Keratinocyte (primary cell): Measurements from ENCODE around the gene CAND2. TPM values are rescaled to one million over a fixed set of nuclear protein-coding genes. Genes with fewer than 3 reads are reported as not detected.

Experiments used
- DNase-seq: peaks from one replicate; pipeline ENCODE4 v3.0.0-alpha.2; 2011; ENCODE audit warnings: low read depth, missing footprints, low spot score
- FAIRE-seq: peaks from 2 replicates; lab custom pipeline; 2011; peaks lifted over from hg19 to GRCh38; lab: Jason Lieb, UNC
- H2AFZ ChIP-seq: 2 replicates; pipeline ENCODE4 v1.6.0; 2012; ENCODE audit warnings: low read length, control low read depth, inconsistent platforms; ENCODE audit not compliant: control insufficient read depth
- H3K27ac ChIP-seq: 2 replicates; pipeline ENCODE4 v1.5.1; 2011; ENCODE audit warnings: low read length; ENCODE audit not compliant: control insufficient read depth, insufficient read depth
- H3K27me3 ChIP-seq: 3 replicates; pipeline ENCODE4 v1.6.0; 2011; ENCODE audit warnings: low read length; ENCODE audit not compliant: control insufficient read depth, insufficient read depth; ENCODE audit errors: extremely low read depth
- H3K36me3 ChIP-seq, 2 experiments: 2 replicates in 1 of 2; 3 replicates in 1 of 2; pipeline ENCODE4 v1.5.1; 2011; ENCODE audit warnings: low read length in 2 of 2, mild to moderate bottlenecking in 1 of 2; ENCODE audit not compliant: control insufficient read depth in 2 of 2, insufficient read depth in 2 of 2; ENCODE audit errors: extremely low read depth in 1 of 2
- H3K4me1 ChIP-seq: 3 replicates; pipeline ENCODE4 v1.5.1; 2011; ENCODE audit warnings: low read length; ENCODE audit not compliant: control insufficient read depth, insufficient read depth; ENCODE audit errors: extremely low read depth
- H3K4me2 ChIP-seq: 3 replicates; pipeline ENCODE4 v1.6.0; 2011; ENCODE audit warnings: low read depth, low read length; ENCODE audit not compliant: control insufficient read depth, insufficient read depth; ENCODE audit errors: extremely low read depth
- H3K4me3 ChIP-seq, 3 experiments: fragments of 200-600 bp in 1 of 3; sonication (generic) in 1 of 3; 2 replicates in 2 of 3; 3 replicates in 1 of 3; pipeline ENCODE4 v1.5.1; 2011 to 2016; ENCODE audit warnings: low read length in 3 of 3, mild to moderate bottlenecking in 3 of 3, control low read depth in 2 of 3, inconsistent platforms in 1 of 3, low read depth in 1 of 3, mixed read lengths in 1 of 3, mixed run types in 1 of 3, moderate library complexity in 1 of 3; ENCODE audit not compliant: control insufficient read depth in 2 of 3, insufficient read depth in 2 of 3; ENCODE audit errors: extremely low read depth in 1 of 3
- H3K79me2 ChIP-seq: 2 replicates; pipeline ENCODE4 v1.6.0; 2012; ENCODE audit warnings: low read length; ENCODE audit not compliant: control insufficient read depth, insufficient read depth
- H3K9ac ChIP-seq: 3 replicates; pipeline ENCODE4 v1.6.0; 2011; ENCODE audit warnings: low read length; ENCODE audit not compliant: control insufficient read depth, insufficient read depth; ENCODE audit errors: extremely low read depth
- H3K9me1 ChIP-seq: 3 replicates; pipeline ENCODE4 v1.6.0; 2011; ENCODE audit warnings: low read length; ENCODE audit not compliant: control insufficient read depth, insufficient read depth; ENCODE audit errors: extremely low read depth
- H3K9me3 ChIP-seq: 2 replicates; pipeline ENCODE4 v1.5.1; 2012; ENCODE audit warnings: low read depth, low read length; ENCODE audit not compliant: control insufficient read depth
- H4K20me1 ChIP-seq: 3 replicates; pipeline ENCODE4 v1.6.0; 2011; ENCODE audit warnings: low read length; ENCODE audit not compliant: control insufficient read depth, insufficient read depth; ENCODE audit errors: extremely low read depth
- CTCF ChIP-seq, 3 experiments: IDR thresholded peaks in 1 of 3; conservative IDR thresholded peaks in 1 of 3; optimal IDR thresholded peaks in 1 of 3; 2 replicates in 2 of 3; 3 replicates in 1 of 3; pipeline versions ENCODE3 to v1.5.1; 2011; ENCODE audit warnings: low read length in 3 of 3, mild to moderate bottlenecking in 3 of 3, moderate library complexity in 2 of 3, control low read depth in 1 of 3, inconsistent platforms in 1 of 3; ENCODE audit not compliant: insufficient read depth in 2 of 3; ENCODE audit errors: extremely low read depth in 1 of 3
- EZH2 ChIP-seq: IDR thresholded peaks from one replicate; pipeline ENCODE4 v1.6.1; 2012; ENCODE audit warnings: inconsistent platforms, mild to moderate bottlenecking, low read length, moderate library complexity
- dilution Hi-C: fragments of 300-500 bp; cut with MboI; formaldehyde crosslinking; loops from one replicate; pipeline ENCODE4 v1.7.0; 2020; ENCODE audit warnings: low sequenced_read_pairs; ENCODE audit not compliant: extremely low pct_ligation_motif_present
- polyA plus RNA-seq, 5 experiments: library from polyadenylated mRNA; depleted of rRNA in 3 of 5; stranded (reverse) in 3 of 5; stranded (forward) in 1 of 5; unstranded in 1 of 5; fragments of >200 nt; gene quantifications; 1 replicate in 1 of 5; 2 replicates in 3 of 5; 3 replicates in 1 of 5; pipeline versions ENCODE4 v1.2.1 to v1.2.3, GENCODE V29; 2011 to 2012; ENCODE audit warnings: missing spikeins in 2 of 5, low read depth in 1 of 5, low replicate concordance in 1 of 5

CAND2 gene
- polyA plus RNA-seq, 1 donor (not counting 4 experiments of a cell fraction or from before 2014, with no cell fraction given): 0.05 TPM

DNA sequence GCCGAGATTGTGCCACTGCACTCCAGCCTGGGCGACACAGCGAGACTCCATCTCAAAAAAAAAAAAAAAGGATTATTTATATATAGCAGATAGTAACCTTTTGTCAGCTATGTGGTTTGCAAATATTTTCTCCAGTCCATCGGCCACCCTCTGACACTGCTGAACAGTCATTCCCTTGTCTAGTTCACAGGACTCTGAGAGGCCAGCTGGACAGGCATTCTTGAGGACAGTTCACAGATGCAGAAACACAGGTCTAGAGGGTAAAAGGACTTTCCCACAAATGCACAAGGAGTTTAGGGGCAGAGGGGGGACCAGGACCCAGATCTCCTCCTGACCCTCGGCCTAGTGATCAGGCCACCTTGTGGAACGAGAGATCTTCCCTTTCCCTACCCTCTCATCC is 29.9 kb upstream of the CAND2 start:
- no peak overlapping the region for H3K4me3 ChIP-seq
- no peak overlapping the region for H3K4me2 ChIP-seq
- H3K9ac ChIP-seq: no peak overlapping the region
- no peaks in the 10 kb centered on the region for H3K9me3 ChIP-seq
- H3K27me3 ChIP-seq: no peaks in the 10 kb centered on the region
- DNase-seq: no peak
- H4K20me1 ChIP-seq: no peaks in the 10 kb centered on the region
- TF ChIP-seq CTCF (optimal IDR thresholded peaks at IDR 0.05 in 1 of 3, IDR thresholded peaks at IDR 0.05 in 1 of 3, conservative IDR thresholded peaks at IDR 0.05 in 1 of 3; ENCODE audit: extremely low read depth in 1 of 3, insufficient read depth in 2 of 3, low read length in 3 of 3) (no peak), EZH2 (no peak)
- FAIRE-seq: no peak
- H3K9me1 ChIP-seq: no peaks in the 10 kb centered on the region
- H3K79me2 ChIP-seq: no peaks in the 10 kb centered on the region
- H3K27ac ChIP-seq: no peak overlapping the region
- peaks cover 11% of the 10 kb centered on the region for H3K4me1 ChIP-seq
- dilution Hi-C loops: no loop called here
- no peak overlapping the region for H2AFZ ChIP-seq
- no peaks in the 10 kb centered on the region for H3K36me3 ChIP-seq

DNA sequence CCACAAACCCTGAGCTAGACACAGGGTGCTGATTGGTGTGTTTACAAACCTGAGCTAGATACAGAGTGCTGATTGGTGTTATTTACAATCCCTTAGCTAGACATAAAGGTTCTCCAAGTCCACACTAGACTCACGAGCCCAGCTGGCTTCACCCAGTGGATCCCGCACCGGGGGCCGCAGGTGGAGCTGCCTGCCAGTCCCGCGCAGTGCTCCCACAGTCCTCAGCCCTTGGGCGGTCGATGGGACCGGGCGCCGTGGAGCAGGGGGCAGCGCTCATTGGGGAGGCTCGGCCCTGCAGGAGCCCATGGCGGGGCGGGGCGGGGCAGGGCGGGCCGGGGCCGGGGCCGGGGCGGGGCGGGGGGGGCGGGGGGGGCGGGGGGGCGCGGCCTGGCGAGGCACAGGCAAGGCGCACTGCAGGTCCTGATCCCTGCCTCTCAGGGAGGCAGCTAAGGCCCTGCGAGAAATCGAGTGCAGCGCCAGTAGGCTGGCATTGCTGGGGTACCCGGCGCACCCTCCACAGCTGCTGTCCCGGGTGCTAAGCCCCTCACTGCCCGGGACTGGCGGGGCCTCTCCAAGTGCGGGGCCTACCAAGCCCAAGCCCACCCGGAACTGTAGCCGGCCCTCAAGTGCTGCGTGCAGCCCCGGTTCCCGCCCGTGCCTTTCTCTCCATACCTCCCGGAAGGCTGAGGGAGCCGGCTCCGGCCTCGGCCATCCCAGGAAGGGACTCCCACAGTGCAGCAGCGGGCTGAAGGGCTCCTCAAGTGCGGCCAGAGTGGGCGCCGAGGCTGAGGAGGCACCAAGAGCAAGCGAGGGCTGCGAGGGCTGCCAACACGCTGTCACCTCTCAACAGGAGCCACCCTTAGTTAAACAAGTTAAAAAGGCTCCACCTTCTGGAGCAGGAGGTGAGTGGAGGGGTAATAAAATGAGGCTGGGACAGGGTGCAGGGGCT is 27.6 kb upstream of the CAND2 start:
- no peak overlapping the region for H3K27ac ChIP-seq
- H3K4me2 ChIP-seq: no peak overlapping the region
- H3K4me3 ChIP-seq: no peak overlapping the region
- peaks cover 2% of the 10 kb centered on the region for H3K4me1 ChIP-seq
- no peaks in the 10 kb centered on the region for H3K79me2 ChIP-seq
- H4K20me1 ChIP-seq: no peaks in the 10 kb centered on the region
- H3K9me3 ChIP-seq: no peaks in the 10 kb centered on the region
- no peak overlapping the region for H3K9ac ChIP-seq
- dilution Hi-C loops: no loop called here
- FAIRE-seq (no peak), DNase-seq (no peak)
- H3K9me1 ChIP-seq: no peaks in the 10 kb centered on the region
- H2AFZ ChIP-seq: no peak overlapping the region
- TF ChIP-seq EZH2 (no peak), CTCF (optimal IDR thresholded peaks at IDR 0.05 in 1 of 3, IDR thresholded peaks at IDR 0.05 in 1 of 3, conservative IDR thresholded peaks at IDR 0.05 in 1 of 3; ENCODE audit: extremely low read depth in 1 of 3, insufficient read depth in 2 of 3, low read length in 3 of 3) (no peak)
- no peaks in the 10 kb centered on the region for H3K27me3 ChIP-seq
- H3K36me3 ChIP-seq: no peaks in the 10 kb centered on the region
